T-helper 1 cell treated with Interleukin-12 subunit alpha and Interleukin-12 subunit beta and Interleukin-4 antibody, amounts not matched to agents 30 ng/mL and 1 ng/mL, for 36 hours (primary cell): ENCODE results near the gene MORC1. TPM values are rescaled to one million over a fixed set of nuclear protein-coding genes. Genes with fewer than 3 reads are reported as not detected.

Source experiments
- intact Hi-C: fragments of 100-400 bp; cut with micrococcal nuclease; formaldehyde crosslinking; loops from one replicate; pipeline ENCODE4 v1.15.1; 2024
- total RNA-seq: library from RNA; stranded (reverse); gene quantifications from 2 replicates; pipeline ENCODE4 v1.2.3, GENCODE V29; 2022

Gene MORC1
- total RNA-seq, 1 donor from 2014 or later: not detected

- intact Hi-C loops: no loop called here
These were observed 170.1 kb downstream of the MORC1 start for GRCh38 chr3:108947855-108948254.

GRCh38 chr3:108946292-108947285 lies 171.3 kb downstream of the MORC1 start:
- intact Hi-C loops: no loop called here

GRCh38 chr3:108940568-108941263 lies 177.2 kb downstream of the MORC1 start:
- intact Hi-C loops: no loop called here

GRCh38 chr3:108940166-108940565 lies 177.8 kb downstream of the MORC1 start:
- intact Hi-C loops: no loop called here

GRCh38 chr3:108936924-108937689 lies 180.8 kb downstream of the MORC1 start:
- intact Hi-C loops: no loop called here

GRCh38 chr3:108931035-108931434 lies 186.9 kb downstream of the MORC1 start:
- intact Hi-C loops: no loop called here

GRCh38 chr3:108918866-108919265 lies 199.1 kb downstream of the MORC1 start:
- intact Hi-C loops: no loop called here

- intact Hi-C loops: loop anchor here (1.0 to 2.0 kb wide), 9 partner anchors 52 to 426 kb away; partner anchors contain the start of genes CIP2A, DZIP3 and TRAT1
These were observed 202.9 kb downstream of the MORC1 start for GRCh38 chr3:108914774-108915641.

GRCh38 chr3:108909799-108910198 lies 208.1 kb downstream of the MORC1 start:
- intact Hi-C loops: no loop called here

Other genes with a start within 250 kb of the MORC1 start
- gene GUCA1C, start 164.3 kb downstream of the MORC1 start, total RNA-seq: not detected in 2 replicates
- not detected in 2 replicates for gene C3orf85, start 18.6 kb upstream of the MORC1 start, total RNA-seq
- gene DPPA2, start 198.4 kb upstream of the MORC1 start, total RNA-seq: not detected in 2 replicates
- gene DPPA4, start 219.4 kb upstream of the MORC1 start, total RNA-seq: not detected in 2 replicates